ENCODE results near the gene ERAL1. TPM values are rescaled to one million over a fixed set of nuclear protein-coding genes. Genes with fewer than 3 reads are reported as not detected.
"Not testable (repeated sequence)": the region's sequence is repeated elsewhere in the genome, so short reads cannot be mapped to it uniquely, and the experiment has no call there.

ERAL1 gene
- total RNA-seq, 6 experiments from 2014 or later, result 21.6 to 47.1 (median 23.4) TPM

- H3K36me3 ChIP-seq, result no peaks in the 10 kb centered on the region
- H3K27ac ChIP-seq, result no peak overlapping the region
- intact Hi-C loops (cut with DNase I), result no loop called here
- H3K4me1 ChIP-seq, result no peaks in the 10 kb centered on the region
- no peaks in the 10 kb centered on the region for H3K9me3 ChIP-seq
- H3K4me3 ChIP-seq, result no peak overlapping the region
- DNase-seq, result no peak
- no peak for ATAC-seq
- 20% methylated on average over 1 of the region's 1 CpG for WGBS (ENCODE audit: insufficient coverage, low coverage, low lambda C conversion rate, missing lambda C conversion rate)
- no peak for TF ChIP-seq POLR2A (IDR thresholded peaks at IDR 0.05)
- TF ChIP-seq, protein P1, sequence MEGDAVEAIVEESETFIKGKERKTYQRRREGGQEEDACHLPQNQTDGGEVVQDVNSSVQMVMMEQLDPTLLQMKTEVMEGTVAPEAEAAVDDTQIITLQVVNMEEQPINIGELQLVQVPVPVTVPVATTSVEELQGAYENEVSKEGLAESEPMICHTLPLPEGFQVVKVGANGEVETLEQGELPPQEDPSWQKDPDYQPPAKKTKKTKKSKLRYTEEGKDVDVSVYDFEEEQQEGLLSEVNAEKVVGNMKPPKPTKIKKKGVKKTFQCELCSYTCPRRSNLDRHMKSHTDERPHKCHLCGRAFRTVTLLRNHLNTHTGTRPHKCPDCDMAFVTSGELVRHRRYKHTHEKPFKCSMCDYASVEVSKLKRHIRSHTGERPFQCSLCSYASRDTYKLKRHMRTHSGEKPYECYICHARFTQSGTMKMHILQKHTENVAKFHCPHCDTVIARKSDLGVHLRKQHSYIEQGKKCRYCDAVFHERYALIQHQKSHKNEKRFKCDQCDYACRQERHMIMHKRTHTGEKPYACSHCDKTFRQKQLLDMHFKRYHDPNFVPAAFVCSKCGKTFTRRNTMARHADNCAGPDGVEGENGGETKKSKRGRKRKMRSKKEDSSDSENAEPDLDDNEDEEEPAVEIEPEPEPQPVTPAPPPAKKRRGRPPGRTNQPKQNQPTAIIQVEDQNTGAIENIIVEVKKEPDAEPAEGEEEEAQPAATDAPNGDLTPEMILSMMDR (IDR thresholded peaks at IDR 0.05), result no peak
- no peaks in the 10 kb centered on the region for H3K27me3 ChIP-seq
Observed at GRCh38 chr17:28819582-28819981, 35.2 kb upstream of the ERAL1 start.

DNA sequence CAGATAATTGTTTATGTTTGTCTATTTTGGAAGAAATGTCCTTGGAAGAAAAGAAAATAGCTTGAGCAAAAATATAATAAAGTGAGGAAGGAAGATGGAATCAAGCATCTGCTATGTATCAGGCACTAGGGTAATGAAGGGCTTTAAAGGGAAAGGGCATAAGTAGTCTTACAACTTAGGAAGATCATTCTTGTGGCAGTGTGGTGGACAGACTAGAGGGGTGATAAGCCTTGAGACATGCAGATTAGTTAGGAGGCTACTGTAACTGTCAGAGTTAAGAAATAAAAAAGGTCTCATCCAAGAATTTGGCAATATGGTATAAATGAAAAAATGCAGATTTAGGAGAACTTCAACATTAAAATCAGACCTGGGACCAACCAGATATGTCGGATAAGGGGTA, 27.1 kb upstream of the ERAL1 start:
- ATAC-seq, result no peak
- DNase-seq, result no peak
- Histone ChIP-seq H3K27ac (no peak overlapping the region), H3K9me3 (no peaks in the 10 kb centered on the region), H3K4me1 (no peaks in the 10 kb centered on the region), H3K27me3 (no peaks in the 10 kb centered on the region), H3K36me3 (no peaks in the 10 kb centered on the region), H3K4me3 (no peak overlapping the region)
- intact Hi-C loops (cut with DNase I), result no loop called here
- TF ChIP-seq, protein P1 (IDR thresholded peaks at IDR 0.05), result no peak
- TF ChIP-seq POLR2A (IDR thresholded peaks at IDR 0.05), result no peak
- 100% methylated on average over 1 of the region's 1 CpG for WGBS (ENCODE audit: insufficient coverage, low coverage, low lambda C conversion rate, missing lambda C conversion rate)

DNA sequence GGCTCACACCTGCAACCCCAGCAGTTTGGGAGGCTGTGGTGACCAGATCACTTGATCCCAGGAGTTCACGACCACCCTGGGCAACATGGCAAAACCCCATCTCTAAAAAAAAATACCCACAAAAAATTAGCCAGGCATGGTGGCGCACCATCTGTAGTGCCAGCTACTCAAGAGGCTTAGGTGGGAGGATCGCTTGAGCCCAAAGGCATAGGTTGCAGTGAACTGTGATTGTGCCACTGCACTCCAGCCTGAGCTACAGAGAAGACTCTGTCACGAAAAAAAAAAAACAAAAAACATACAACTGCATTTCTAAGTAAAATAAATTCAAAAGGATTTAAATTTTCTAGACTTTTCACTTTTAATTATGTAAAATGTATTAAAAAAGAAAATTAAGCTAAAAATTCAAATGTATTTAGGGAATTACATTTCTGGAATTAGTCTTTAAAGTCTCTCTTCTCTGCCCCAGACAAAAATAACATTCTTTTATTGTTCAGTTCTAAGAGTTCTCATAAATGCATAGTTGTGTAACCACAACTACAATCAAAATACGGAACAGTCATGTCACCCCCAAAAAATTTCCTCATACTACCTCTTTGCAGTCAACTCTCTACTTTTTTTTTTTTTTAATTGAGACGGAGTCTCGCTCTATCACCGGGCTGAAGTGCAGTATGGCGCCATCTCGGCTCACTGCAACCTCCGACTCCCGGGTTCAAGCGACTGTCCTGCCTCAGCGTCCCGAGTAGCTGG, 26.3 kb upstream of the ERAL1 start:
- H3K27ac ChIP-seq, result no peak overlapping the region
- ATAC-seq, result no peak
- DNase-seq, result peak in 2 of 3 donors; percentile 3 to 19
- H3K27me3 ChIP-seq, result no peaks in the 10 kb centered on the region
- no peaks in the 10 kb centered on the region for H3K9me3 ChIP-seq
- no peaks in the 10 kb centered on the region for H3K36me3 ChIP-seq
- no peak overlapping the region for H3K4me3 ChIP-seq
- TF ChIP-seq, protein P1 (IDR thresholded peaks at IDR 0.05), result no peak
- TF ChIP-seq POLR2A (IDR thresholded peaks at IDR 0.05), result no peak
- intact Hi-C loops (cut with DNase I), result no loop called here
- 93% methylated on average over 14 of the region's 15 CpGs for WGBS (ENCODE audit: insufficient coverage, low coverage, low lambda C conversion rate, missing lambda C conversion rate)
- H3K4me1 ChIP-seq, result no peaks in the 10 kb centered on the region

GRCh38 chr17:28834420-28834819, 20.4 kb upstream of the ERAL1 start:
- H3K4me1 ChIP-seq, result no peaks in the 10 kb centered on the region
- WGBS (ENCODE audit: insufficient coverage, low coverage, low lambda C conversion rate, missing lambda C conversion rate), result 100% methylated on average over 1 of the region's 1 CpG

GRCh38 chr17:28836541-28836940, 18.3 kb upstream of the ERAL1 start:
- 93% methylated on average over 9 of the region's 10 CpGs for WGBS (ENCODE audit: insufficient coverage, low coverage, low lambda C conversion rate, missing lambda C conversion rate)
- peak in 1 of 3 donors; percentile 19 for DNase-seq

More at GRCh38 chr17:28834420-28834819, 20.4 kb upstream of the ERAL1 start:
- H3K27ac ChIP-seq, result no peak overlapping the region
- intact Hi-C loops (cut with DNase I), result no loop called here
- ATAC-seq, result no peak
- H3K27me3 ChIP-seq, result no peaks in the 10 kb centered on the region
- no peak for DNase-seq
- no peaks in the 10 kb centered on the region for H3K36me3 ChIP-seq
- H3K4me3 ChIP-seq, result no peak overlapping the region
- TF ChIP-seq POLR2A (IDR thresholded peaks at IDR 0.05), result no peak
- TF ChIP-seq, protein P1 (IDR thresholded peaks at IDR 0.05), result no peak
- no peaks in the 10 kb centered on the region for H3K9me3 ChIP-seq

More at GRCh38 chr17:28836541-28836940, 18.3 kb upstream of the ERAL1 start:
- H3K27ac ChIP-seq; H3K27me3 ChIP-seq; H3K9me3 ChIP-seq; H3K4me3 ChIP-seq; H3K4me1 ChIP-seq; intact Hi-C loops (cut with DNase I); ATAC-seq; H3K36me3 ChIP-seq: not testable (repeated sequence)
